Measurements from ENCODE around the gene LMAN2L.
"Not testable (repeated sequence)": the region's sequence is repeated elsewhere in the genome, so short reads cannot be mapped to it uniquely, and the experiment has no call there.

LMAN2L gene

DNA sequence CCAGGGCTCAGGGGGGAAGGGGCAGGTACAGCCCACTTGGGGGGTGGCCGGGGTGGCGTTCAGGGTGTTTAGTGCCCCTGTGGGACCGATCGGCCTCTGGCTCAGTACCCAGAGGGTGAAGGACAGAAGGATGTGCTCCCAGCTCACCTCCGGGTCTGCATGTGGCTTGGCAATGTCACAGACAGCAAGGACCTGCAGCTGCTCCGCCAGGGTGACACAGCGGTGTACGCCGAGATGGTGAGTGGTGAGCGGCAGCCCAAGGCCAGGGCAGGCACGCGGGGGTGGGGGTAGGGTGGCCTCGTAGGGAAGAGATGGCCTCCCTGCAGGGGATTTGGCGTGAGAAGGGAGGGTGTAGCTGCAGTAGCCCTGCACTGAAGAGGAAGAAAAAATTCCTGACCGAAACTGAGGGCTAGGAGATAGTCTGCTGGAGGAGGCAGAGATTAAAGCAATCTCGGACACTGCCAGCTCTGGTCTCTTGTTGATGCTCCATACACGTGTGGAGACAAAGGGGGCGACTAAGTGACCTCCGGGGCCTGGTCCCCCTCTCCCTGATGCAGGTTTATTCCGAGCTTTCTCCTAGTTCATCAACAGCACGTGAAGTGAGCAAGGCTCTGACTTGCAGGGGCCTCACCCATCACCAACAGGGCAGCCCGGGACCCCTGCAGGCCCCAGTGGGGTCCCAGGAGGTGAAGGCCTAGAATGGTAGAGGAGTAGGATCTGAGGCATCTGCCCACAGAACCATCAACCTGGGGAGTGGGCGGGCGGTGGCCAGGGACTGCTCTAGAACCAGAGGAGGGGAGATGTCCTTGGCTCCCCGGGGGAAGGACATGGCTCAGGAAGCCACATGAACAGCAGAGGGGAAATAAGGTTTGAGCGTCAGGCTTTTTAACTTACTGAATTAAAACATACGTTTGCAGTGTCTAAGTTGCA is 51.9 kb downstream of the LMAN2L start:
- no peak for DNase-seq (ENCODE audit: low spot score)

DNA sequence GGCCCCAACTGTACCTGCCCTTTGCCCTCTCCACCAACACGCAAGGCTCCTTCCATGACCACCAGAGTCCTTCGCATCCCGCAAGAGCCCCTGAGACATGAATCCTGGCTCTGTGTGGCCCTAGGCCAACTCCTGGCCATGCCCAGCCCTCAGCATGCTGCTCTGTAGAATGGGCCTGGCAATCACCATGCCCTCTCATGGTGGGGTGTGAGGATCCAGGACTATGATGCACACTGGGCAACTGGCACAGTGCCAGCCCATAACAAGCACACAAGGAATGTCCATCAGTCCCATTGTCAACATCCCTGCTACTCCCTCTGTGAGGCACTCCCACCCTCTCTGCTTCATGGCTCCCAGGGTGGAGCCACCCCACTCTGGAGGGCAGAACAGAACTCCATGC is 52.6 kb downstream of the LMAN2L start:
- peak; percentile 17 for DNase-seq (ENCODE audit: low spot score)

DNA sequence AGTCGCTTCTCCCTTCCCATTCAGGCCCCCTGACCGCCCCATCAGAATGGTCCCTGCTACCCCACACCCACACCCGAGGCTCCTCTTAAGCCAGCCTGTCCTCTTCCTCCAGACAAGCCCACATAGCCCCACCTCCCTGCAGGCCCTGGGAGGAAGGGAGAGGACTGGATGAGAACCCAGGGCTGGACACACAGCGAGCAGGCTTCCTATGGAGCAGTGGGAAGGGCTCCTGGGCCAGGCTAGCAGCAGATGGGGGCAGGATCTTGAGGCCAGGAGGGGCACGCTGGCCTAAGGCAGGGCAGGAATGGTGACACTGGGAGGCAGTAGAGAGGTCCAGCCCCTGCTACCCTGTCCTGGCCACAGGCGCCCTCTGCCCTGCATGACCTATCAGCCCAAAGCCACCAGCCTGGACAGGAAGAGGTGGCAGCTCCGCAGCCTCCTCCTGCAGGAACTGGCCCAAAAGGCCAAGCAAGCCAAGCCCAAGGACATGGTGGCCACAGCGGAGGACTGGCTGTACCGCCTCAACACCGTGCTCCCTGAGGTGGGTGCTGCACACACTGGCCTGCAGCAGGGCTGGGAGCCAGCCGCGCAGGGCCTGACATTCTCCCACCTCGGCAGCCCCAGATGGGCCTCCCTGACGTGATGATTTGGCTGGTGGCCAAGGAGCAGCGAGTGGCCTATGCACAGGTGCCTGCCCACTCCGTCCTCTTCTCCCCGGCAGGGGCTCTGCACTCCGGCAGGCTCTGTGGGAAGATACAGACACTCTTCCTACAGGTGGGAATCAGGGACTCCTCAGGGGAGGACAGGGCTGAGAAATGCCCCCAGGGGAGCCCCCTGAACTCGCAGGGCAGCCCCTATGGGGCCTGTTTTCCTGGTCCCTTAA is 54.0 kb downstream of the LMAN2L start:
- no peak for DNase-seq (ENCODE audit: low spot score)

DNA sequence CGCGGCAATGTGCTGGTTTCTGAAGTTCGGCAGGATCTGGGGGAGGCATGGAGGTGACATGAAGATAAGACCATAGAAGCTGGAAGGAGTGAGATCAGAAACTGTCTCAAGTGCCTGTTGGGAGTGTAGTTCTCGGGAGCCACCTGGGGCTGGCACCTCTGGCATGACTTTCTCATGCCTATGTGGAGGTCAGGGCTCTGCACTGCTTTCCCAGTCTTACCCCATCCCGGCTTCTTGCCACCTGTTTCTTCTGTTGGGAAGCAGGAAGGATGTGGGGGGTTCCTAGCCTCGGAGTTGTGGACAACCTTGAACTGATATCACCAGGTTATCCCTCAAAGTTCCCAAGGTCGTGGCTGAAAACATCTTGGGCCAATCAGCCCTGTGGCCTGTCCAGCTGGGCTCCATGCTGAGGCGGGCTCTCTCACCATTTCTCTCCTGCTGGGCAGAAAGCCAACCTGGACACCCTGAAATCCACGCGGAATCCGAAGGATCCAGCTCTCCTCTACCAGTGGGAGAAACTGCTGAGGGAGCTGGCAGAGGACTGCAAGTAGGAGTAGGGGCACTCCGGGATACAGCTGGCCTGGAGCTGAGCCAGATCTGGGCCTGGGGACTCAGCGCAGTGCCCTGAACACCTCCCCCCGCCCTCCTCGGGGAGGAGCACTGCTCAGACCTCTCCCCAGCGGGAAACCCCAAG is 54.8 kb downstream of the LMAN2L start:
- no peak for DNase-seq (ENCODE audit: low spot score)

DNA sequence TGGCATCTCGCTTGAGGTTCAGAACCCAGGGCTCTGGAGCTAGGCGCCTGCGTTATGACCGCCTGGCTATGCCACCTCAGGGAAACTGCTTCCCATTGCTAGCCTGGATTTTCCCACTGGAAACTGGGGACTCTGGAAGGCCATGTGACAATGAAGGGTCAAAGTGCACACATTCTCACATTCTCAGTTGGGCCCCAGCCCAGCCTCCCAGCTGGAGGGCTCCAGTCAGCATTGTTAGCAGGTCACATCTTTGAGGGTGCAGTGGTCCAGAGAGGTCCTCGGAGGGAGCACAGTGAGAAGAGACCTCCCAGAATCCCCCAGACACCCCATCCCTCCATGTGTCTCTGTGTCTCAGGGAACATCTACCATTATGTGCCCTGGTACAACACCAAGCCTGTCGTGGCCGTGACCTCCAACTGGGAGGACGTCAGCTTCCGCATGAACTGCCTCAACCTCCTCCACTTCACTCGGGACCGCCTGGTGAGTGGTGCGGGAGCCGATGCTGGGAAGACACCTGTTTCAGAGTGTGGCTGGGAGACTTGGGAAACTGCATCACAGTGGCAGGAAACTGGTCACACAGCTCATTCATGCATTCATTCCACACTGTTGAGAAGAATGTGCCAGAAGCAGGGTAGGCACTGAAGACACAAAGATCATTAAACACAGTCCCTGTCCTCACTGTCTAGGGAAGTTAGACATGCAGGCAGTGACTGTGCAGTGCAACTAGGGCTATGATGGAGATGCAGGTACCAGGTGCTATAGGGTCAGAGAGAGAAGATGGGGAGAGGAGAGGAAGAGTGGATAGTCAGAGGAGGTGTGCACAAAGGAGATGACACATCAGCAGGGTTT is 55.7 kb downstream of the LMAN2L start:
- no peak for DNase-seq (ENCODE audit: low spot score)

DNA sequence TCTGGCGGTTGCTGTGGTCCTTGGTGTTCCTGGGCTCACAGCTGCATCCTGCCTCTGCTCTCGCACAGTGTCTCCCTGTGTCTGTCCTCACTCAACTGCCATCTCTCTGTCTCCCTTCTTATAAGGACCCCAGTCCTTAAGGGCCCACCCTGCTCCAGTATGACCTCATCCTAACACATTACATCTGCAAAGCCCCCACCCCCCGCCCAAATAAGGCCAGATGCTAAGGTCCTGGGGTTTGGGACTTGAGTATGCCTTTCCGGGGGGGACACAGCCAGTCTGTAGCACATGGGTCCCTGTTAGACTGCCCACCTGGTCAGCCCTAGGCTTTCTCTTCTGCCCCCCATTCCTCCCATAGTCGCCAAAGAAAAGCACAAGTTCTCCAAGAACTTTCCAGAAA is 56.6 kb downstream of the LMAN2L start:
- no peak for DNase-seq (ENCODE audit: low spot score)

DNA sequence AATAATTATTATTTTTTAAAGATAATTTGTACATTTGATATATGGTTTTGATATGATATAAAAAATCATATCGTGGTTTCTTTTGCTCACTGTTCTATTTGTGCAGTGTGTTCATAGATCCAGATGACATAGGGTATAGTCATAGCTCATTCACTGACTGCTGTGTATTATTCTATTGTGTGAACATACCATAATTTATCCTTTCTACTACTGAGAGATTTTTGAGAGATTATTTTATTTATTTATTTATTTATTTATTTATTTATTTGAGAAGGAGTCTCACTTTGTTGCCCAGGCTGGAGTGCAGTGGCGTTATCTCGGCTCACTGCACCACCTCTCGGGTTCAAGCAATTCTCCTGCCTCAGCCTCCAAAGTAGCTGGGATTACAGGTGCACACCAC is 58.3 kb downstream of the LMAN2L start:
- no peak for DNase-seq (ENCODE audit: low spot score)

DNA sequence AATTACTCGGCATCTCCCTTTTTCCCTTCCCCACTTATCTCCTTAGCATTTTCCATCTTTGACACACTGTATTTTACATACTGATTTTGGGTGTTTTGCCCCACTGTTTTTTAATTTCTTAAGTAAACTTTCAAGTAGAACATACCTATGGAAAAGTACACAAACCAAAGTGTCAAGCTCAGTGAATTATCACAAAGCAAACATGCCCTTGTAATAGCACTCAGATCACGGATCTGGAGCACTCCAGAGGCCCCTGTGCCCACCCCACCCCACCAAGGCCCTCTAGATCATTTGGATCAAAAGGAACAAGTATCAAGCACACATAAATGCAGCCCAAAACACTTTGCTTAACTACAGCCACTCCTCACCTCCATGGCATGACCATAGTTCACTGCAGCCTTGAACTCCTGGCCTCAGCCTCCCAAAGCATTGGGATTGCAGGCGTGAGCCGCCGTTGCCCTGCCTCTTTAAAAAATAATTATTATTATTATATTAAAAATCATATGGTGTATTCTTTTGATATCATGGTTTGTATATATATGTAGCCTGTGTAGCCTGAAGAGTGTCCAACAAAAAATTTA is 59.2 kb downstream of the LMAN2L start:
- DNase-seq (ENCODE audit: low spot score): no peak

DNA sequence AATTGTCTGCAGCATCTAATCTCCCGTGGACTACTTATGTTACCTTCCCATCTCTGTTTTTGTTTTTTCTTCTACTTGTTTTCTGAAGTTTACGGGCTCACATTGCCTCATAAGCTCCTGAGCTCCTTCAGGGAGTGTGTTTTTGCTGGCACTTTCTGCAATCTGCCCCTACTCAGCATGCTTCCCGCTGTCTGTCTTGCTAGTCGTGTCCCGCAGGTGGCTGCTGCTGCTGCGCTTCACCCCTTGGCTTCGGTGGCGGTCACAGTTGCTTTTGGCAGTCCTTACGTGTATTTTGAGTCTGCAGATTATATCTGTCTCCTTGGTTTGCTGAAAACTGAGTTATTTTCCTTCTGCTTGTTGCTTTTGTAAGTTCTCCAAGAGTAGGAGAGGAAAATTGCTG is 60.0 kb downstream of the LMAN2L start:
- no peak for DNase-seq (ENCODE audit: low spot score)

DNA sequence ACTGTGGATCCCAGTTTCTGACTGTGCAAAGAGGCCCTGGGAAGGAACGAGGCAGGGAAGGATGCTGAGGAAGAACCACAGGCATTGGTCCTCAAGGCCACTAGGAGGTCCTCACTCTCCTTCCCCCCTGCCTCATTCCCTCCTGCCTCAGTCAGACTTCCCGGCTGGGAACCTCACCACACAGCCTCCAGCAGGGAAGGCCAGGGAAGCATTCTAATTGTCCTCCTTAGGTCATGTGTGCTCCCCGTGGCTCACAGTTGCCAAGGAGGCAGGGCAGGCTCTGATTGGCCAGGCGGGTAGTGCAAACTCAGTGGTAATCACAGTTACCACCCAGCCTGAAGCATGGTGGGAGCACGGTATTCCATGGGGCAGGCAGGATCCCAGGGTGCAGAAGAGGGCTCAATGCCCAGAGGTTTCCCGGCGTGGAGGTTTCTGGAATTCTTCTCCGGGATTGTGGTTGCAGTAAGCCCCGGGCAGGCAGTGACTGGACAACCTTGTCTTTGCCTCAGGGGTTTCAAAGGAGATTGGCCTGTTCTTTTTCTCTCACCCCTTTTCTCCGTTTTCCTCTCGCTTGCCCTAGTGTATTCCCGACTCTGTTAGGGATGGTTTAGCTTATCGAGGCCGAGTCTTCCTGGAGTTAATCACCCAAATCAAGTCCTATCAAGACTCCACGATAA is 70.2 kb downstream of the LMAN2L start:
- no peak for DNase-seq (ENCODE audit: low spot score)

DNA sequence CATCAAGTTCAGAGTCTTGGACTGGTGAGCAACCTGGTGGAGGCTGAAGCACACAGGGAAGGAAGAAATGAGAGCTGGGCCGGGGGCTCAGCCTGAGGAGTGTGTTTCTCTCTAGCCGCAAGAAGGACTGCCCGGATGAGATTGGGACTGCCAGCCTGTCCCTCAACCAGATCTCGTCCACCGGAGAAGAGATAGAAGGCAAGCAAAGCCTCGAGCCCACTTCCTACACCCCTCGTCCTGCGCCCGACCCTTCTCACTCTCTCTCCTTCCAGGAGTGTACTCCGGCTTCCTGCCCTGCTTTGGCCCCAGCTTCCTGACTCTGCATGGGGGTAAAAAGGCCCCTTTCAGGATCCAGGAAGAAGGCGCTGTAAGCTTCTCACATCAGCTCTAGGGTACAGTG is 71.1 kb downstream of the LMAN2L start:
- DNase-seq (ENCODE audit: low spot score): no peak

DNA sequence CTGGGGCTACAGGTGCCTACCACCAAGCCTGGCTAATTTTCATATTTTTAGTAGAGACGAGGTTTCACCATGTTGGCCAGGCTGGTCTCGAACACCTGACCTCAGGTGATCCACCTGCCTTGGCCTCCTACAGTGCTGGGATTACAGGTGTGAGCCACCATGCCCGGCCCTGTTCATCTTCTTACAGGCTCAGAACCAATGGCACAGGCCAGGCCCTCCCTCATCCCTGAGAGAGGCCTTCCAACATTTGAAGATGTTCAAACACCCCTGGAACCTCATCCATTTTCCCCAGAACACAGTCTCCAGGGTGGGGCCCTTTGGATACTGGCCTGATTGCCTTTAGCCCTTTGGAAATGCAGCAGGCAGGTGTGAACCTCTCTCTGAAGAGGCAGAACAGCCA is 74.1 kb downstream of the LMAN2L start:
- DNase-seq (ENCODE audit: low spot score): not testable (repeated sequence)

DNA sequence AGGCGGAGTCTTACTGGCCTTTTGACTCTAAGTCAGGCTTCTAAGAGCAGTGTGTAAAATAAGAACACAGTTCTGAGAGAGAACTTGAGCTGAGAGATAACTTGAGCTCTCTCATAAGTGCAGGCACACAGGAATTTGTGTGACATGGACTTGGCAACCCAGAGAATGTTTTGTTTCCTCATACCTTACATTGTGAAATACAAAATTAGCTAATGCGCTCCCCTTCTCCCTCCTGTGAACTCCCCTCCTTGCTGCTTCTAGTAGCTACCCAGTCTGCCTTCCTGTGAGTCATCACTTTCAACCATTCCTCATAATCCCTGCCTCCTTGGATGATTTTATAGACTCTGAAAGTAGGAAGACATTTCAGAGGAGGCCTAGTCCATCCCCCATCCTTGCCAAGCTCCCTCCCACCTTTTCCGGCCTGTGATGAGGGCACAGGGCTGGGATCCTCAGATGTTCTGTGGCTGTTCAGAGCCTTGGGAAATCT is 74.7 kb downstream of the LMAN2L start:
- DNase-seq (ENCODE audit: low spot score): peak; percentile 65

DNA sequence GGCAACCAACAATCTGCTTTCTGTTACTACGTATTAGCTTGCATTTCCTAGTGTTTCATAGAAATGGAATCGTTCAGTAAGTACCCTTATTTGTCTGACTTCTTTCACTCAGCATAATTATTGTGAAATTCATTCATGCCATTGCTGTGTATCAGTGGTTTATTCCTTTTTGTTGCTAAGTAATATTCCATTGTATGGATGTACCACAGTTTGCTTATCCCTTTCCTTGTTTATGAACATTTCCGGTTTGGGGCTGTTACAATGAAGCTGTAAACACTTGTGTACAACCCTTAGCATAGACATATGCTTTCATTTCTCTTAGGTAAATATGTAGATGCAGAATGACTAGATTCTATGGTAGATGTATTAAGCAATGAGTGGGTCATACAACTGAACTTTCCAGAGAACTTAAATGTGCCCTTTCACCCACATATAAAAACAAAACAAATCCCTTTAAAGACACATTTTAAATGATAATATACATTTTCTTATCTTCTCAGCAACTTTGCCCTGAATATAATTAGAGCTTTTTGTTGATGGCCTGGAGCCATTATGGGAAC is 75.4 kb downstream of the LMAN2L start:
- DNase-seq (ENCODE audit: low spot score): no peak

DNA sequence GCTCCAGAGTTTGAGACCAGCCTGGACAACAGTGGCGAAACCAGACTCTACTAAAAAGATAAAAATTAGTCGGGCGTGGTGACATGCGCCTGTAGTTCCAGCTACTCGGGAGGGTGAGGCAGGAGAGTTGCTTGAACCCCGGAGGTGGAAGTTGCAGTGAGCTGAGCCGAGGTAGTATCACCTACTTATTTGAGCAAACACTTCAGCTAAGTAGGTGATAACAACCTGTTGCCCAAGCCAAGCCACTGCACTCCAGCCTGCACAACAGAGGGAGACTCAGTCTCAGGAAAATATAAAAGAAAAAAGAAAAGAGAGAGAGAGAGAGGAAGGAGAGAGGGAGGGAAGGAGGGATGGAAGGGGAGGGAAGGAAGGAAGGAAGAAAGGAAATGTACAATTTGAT is 76.0 kb downstream of the LMAN2L start:
- no peak for DNase-seq (ENCODE audit: low spot score)

DNA sequence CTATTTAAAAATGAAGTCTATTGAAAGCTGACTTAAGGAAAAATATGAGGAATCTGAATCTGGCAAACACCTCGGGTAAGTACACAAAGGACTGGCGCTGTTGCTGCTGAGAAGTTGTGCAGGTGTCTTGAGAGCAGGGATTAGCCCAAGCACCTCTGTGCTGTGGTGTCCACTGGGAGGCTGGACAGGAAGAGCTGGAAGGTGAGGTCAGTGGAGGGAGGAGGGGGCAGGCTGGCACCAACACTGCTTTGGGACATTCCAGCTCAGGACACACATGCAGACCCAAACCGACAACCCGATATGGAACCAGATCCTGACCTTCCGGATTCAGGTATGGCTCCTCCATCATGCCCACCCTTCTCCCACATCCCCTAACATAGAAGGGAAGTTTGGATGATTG is 76.7 kb downstream of the LMAN2L start:
- no peak for DNase-seq (ENCODE audit: low spot score)

DNA sequence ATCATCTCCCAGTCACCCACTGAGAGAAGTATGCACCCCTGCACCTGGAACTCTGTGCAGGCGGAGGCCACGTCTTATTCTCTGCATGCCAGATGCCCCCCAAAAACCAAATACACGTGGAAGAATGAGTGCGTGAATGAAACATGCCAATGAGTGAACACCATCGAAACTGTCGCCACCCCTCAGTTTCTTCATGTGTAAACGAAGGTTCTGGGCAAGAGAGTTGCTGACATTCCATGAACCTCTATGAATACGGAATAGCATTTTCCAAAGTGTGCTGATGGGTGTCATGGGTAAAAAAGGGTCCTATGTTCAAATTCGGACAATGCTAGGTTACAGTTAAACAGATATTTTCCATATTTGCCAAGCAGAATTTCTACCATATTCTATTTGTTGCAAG is 77.5 kb downstream of the LMAN2L start:
- DNase-seq (ENCODE audit: low spot score): no peak

DNA sequence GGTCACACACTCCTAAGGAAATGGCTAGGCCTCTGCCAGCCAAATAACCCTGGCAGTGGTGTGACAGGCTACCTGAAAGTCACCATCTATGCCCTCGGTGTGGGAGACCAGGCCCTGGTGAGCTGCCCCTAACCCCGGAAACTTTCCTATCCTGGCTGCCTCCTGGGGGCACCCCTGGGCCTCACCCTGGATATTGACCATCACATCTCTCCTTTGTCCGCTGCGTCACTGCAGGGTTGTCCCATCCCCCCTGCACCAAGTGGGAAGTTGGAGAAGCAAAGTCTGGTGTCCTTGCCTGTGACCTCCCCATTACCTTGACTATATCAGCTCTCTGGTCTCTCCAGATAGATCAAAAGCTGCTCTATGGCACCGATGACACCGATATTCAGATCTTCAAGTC is 78.5 kb downstream of the LMAN2L start:
- DNase-seq (ENCODE audit: low spot score): no peak

DNA sequence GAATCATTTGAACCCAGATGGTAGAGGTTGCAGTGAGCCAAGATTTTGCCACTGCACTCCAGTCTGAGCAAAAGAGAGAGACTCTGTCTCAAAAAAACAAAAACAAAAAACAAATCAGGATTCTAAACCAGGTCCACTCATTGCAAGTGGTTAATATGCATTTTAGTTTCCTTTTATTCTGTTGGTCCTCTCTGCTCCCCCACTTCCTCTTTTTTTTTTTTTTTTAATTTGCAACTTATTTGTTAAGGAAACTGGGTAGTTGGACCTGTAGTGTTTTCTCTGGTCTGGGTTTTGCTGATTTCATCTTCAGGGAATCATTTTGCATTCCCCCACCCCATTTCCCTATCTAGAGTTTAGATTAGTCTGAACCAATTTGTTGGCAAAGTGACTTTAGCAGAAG is 83.3 kb downstream of the LMAN2L start:
- DNase-seq (ENCODE audit: low spot score): no peak
